Tibial artery (tissue), 4 donors: ENCODE data around the gene PRAF2.
A peak's percentile ranks its signal among the peaks of the same experiment; 100 is the strongest.

Experiments used
- DNase-seq, 2 donors: peaks; one replicate each; pipeline ENCODE4 v3.0.0-alpha.2; 2019
- H3K27ac ChIP-seq, 2 donors: fragments of 200-600 bp; sonication (generic) in 1 of 2; 1 replicate in 1 of 2; 2 replicates in 1 of 2; pipeline ENCODE4 v1.5.1; 2018 to 2019; ENCODE audit warnings: mild to moderate bottlenecking in 1 of 2
- H3K27me3 ChIP-seq, 2 donors: fragments of 200-600 bp; sonication (generic) in 1 of 2; one replicate each; pipeline versions ENCODE4 v1.5.1 to v1.6.0; 2016 to 2019
- H3K36me3 ChIP-seq, 3 donors: fragments of 200-600 bp; sonication (generic) in 2 of 3; one replicate each; pipeline ENCODE4 v1.5.1; 2016 to 2019; ENCODE audit warnings: mild to moderate bottlenecking in 2 of 3
- H3K4me1 ChIP-seq, 4 donors: fragments of 200-600 bp; sonication (generic) in 2 of 4; 1 replicate in 3 of 4; 2 replicates in 1 of 4; pipeline ENCODE4 v1.5.1; 2016 to 2019
- H3K4me3 ChIP-seq, 2 donors: fragments of 200-600 bp; sonication (generic) in 1 of 2; 1 replicate in 1 of 2; 2 replicates in 1 of 2; pipeline ENCODE4 v1.5.1; 2018 to 2019; ENCODE audit warnings: mild to moderate bottlenecking in 2 of 2
- H3K9me3 ChIP-seq, 3 donors: fragments of 200-600 bp; sonication (generic) in 1 of 3; one replicate each; pipeline ENCODE4 v1.5.1; 2016 to 2019
- CTCF ChIP-seq, 2 experiments: fragments of 200-600 bp in 1 of 2; fragments of 450-650 bp in 1 of 2; IDR thresholded peaks; one replicate each; pipeline ENCODE4 v1.5.1; 2017 to 2019; ENCODE audit warnings: antibody characterized with exemption in 2 of 2, mild to moderate bottlenecking in 1 of 2, moderate library complexity in 1 of 2
- intact Hi-C: fragments of 100-400 bp; cut with DNase I; formaldehyde crosslinking; loops from one replicate; pipeline ENCODE4 v1.15.0; 2023; ENCODE audit warnings: low total_unique reads

Gene PRAF2

GRCh38 chrX:49054073-49054762 lies 19.6 kb downstream of the PRAF2 start:
- Histone ChIP-seq H3K27ac (peak overlapping the region; percentile 87 to 94), H3K4me1 (peaks cover 0 to 7% (median 0%) of the 10 kb centered on the region in 4 donors), H3K4me3 (peak overlapping the region; percentile 78 to 80), H3K36me3 (no peaks in the 10 kb centered on the region), H3K27me3 (no peaks in the 10 kb centered on the region), H3K9me3 (no peaks in the 10 kb centered on the region)
- TF ChIP-seq CTCF (IDR thresholded peaks at IDR 0.05): no peak
- DNase-seq: no peak
- intact Hi-C loops: no loop called here

DNA sequence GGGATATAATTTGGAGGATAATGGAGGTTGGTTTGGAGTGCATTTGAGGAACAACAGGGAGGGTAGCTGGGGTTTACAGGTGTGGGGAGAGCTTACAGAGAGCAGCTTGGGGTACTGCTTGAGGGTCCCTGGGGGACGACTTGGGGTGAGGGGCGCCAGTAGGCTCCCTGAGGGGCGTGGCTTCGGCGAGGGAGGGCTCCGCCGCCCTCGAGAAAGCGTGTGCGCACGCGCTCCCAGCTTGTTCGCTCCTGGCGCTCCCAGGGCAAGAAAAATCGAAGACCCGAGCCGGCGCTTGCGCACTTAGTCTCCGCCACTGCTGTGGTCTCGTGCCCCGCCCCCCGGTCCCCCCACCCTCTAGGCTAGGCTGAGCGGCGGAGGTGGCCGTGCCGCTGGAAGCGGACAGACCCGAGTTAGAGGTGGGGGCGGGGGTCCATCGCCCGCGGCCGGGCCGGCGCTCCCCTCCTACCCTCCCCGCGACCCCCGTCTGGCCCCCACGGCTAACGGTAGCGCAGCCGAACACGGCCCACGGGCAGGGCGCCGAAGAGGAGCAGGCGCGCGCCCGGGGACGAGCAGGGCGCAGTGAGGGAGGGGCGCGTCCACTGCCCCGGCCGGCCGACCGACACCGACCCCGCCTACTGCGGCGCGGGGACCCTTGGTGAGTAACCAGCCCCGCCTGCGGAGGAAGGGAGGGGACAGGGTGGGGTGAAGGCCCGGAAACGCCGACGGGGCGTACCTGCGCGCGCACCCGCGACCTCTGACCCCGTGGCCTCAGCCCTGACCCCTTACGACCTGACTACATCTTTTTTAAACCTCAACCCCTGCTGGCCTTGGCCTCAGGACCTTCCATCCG lies 20.4 kb downstream of the PRAF2 start:
- peak overlapping the region; percentile 87 to 94 for H3K27ac ChIP-seq
- DNase-seq: no peak
- peaks cover 0 to 7% (median 0%) of the 10 kb centered on the region in 4 donors for H3K4me1 ChIP-seq
- no peaks in the 10 kb centered on the region for H3K36me3 ChIP-seq
- no peaks in the 10 kb centered on the region for H3K27me3 ChIP-seq
- peak overlapping the region; percentile 78 to 80 for H3K4me3 ChIP-seq
- intact Hi-C loops: no loop called here
- no peak for TF ChIP-seq CTCF (IDR thresholded peaks at IDR 0.05)
- H3K9me3 ChIP-seq: no peaks in the 10 kb centered on the region

DNA sequence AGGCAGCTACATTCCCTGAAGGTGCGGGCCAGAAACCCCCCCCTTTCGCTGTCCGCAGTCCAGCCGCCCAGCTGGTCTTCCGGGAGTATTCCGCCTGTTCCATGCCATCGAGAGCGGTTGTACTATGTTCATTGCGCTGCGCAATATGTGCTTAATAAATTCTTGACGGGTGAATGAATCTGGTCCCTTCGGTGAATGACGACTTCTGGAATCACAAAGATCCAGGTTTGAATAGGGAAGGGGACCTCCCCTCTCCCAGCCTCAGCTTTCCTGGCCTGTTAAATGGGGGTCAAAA lies 29.9 kb downstream of the PRAF2 start:
- peak overlapping the region in 1 of 2 donors; percentile 32 for H3K4me3 ChIP-seq
- intact Hi-C loops: no loop called here
- peak overlapping the region; percentile 44 to 77 for H3K27ac ChIP-seq
- DNase-seq: no peak
- H3K4me1 ChIP-seq: peaks cover 0 to 24% (median 9%) of the 10 kb centered on the region in 4 donors
- peaks cover 3 to 7% (median 5%) of the 10 kb centered on the region in 3 donors for H3K36me3 ChIP-seq
- peaks cover 0 to 10% (median 0%) of the 10 kb centered on the region in 3 donors for H3K9me3 ChIP-seq
- TF ChIP-seq CTCF (IDR thresholded peaks at IDR 0.05): no peak
- H3K27me3 ChIP-seq: no peaks in the 10 kb centered on the region

DNA sequence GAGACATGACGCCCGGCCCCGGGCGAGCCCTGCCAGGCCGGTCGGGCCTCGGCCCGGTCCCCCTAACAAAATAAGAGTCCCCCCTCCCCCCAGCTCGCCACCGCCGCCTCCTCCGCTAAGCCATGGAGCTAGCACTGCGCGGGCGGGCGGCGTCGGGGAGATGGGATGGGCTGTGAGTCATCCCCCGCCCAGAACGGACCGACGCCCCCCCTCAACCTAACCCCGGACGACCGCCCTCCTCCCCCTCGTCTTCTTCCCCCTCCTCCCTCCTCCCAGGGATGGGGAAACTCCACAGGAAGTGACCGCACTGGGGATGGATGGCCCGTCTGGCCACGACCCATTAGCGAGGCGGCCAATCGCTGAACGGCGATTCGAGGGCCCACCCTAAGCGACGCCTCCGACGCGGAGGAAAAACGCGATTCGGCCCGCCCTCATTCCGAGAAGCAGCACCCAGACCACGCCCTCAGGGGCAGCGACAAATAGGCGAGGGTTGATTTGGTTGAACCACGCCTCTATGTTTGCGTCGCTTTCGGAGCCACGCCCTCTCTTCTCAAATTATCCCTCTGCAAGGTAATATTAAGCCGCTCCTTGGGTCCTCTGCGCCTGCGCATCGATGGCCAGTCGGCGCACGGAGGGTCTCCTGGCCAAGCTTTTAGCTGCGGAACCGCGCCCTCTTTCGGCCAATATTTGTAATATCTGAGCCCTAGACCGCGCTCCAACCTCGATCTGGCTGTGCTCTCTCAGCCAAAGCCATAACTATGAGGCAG lies 30.4 kb downstream of the PRAF2 start, which contains the start of gene TFE3:
TSS of gene TFE3 (minus strand) at position 138 of the 767 bp plus-strand sequence. CDS start at position 7, 131 bp downstream.
- Histone ChIP-seq H3K27ac (peak within 1 kb of the TSS; percentile 88 to 96), H3K27me3 (no peaks in the 10 kb centered on the region), H3K36me3 (peaks cover 8 to 13% (median 10%) of the 10 kb centered on the region in 3 donors), H3K4me3 (peak within 1 kb of the TSS; percentile 65 to 88), H3K4me1 (peaks cover 0 to 27% (median 10%) of the 10 kb centered on the region in 4 donors), H3K9me3 (peaks cover 0 to 10% (median 0%) of the 10 kb centered on the region in 3 donors)
- DNase-seq: peak; percentile 99
- TF ChIP-seq CTCF (IDR thresholded peaks at IDR 0.05): peak; percentile 51 to 61
- intact Hi-C loops: no loop called here

GRCh38 chrX:49042581-49043219 lies 31.1 kb downstream of the PRAF2 start:
- intact Hi-C loops: no loop called here
- TF ChIP-seq CTCF (IDR thresholded peaks at IDR 0.05): no peak
- DNase-seq: peak in 1 of 2 donors; percentile 71
- no peaks in the 10 kb centered on the region for H3K27me3 ChIP-seq
- peaks cover 0 to 10% (median 0%) of the 10 kb centered on the region in 3 donors for H3K9me3 ChIP-seq
- peaks cover 16 to 20% (median 17%) of the 10 kb centered on the region in 3 donors for H3K36me3 ChIP-seq
- peak overlapping the region; percentile 88 to 96 for H3K27ac ChIP-seq
- H3K4me1 ChIP-seq: peaks cover 0 to 27% (median 10%) of the 10 kb centered on the region in 4 donors
- peak overlapping the region; percentile 65 to 88 for H3K4me3 ChIP-seq
